SK-MEL-5 (cell line): Measurements from ENCODE around the gene ZFAND2B. TPM values are rescaled to one million over a fixed set of nuclear protein-coding genes. Genes with fewer than 3 reads are reported as not detected.
A peak's percentile ranks its signal among the peaks of the same experiment; 100 is the strongest.
"Not testable (repeated sequence)": the region's sequence is repeated elsewhere in the genome, so short reads cannot be mapped to it uniquely, and the experiment has no call there.

Source experiments
- DNase-seq: peaks from one replicate; pipeline ENCODE4 v3.0.0-alpha.2; 2016; ENCODE audit warnings: low read depth, low spot score
- in situ Hi-C: cut with HindIII; loops from 2 replicates; pipeline ENCODE4 v1.10.0; 2016; ENCODE audit warnings: low sequenced_read_pairs, high pct_unique_total_duplicates, low pct_unique_long_range_greater_than_20kb
- total RNA-seq: library from RNA; depleted of rRNA; stranded (reverse); fragments of >200 nt; shearing (Covaris generic); gene quantifications from 2 replicates; pipeline ENCODE4 v1.2.3, GENCODE V29; 2014

The ZFAND2B gene
- total RNA-seq, 1 experiment from 2014 or later: 16.2 TPM

GRCh38 chr2:219186754-219187456, 19.7 kb upstream of the ZFAND2B start:
- DNase-seq: no peak
- in situ Hi-C loops: no loop called here

DNA sequence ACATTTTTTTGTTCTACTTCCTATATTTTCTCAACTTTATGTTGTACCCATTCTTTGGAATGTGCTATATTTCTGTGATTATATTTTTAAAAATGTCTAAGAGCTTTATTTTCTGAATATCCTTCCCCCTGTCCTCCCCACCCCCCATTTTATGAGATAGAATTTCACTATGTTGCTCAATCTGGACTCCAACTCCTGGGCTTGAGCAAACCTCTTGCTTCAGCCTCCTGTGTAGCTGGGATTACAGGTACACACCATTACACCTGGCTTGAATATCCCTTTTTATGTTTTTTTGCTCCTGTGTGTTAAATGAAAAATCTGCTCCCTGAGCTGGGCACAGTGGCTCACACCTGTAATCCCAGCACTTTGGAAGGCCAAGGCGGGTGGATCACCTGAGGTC, 9.2 kb upstream of the ZFAND2B start:
- in situ Hi-C loops: no loop called here
- no peak for DNase-seq

DNA sequence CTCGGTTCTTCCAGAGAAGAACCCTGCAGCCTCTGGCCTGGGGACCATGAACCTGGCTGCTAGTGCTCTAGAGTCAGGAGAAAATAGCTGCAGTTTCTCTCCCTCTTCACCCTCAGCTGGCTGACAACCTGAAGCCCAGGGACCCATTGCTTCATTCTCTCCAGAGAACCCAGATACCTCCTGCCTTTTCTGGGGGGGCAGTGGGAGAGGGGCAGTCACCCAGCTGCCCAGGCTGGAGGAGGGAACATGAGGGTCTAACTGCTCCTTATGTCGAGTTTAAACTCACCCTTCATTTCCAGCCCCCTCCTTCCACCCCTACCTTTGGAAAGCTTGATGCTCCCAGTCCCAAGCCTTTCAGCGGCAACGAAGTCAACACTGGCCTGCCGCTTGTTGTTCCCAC, 7.6 kb upstream of the ZFAND2B start:
- no peak for DNase-seq
- in situ Hi-C loops: no loop called here

DNA sequence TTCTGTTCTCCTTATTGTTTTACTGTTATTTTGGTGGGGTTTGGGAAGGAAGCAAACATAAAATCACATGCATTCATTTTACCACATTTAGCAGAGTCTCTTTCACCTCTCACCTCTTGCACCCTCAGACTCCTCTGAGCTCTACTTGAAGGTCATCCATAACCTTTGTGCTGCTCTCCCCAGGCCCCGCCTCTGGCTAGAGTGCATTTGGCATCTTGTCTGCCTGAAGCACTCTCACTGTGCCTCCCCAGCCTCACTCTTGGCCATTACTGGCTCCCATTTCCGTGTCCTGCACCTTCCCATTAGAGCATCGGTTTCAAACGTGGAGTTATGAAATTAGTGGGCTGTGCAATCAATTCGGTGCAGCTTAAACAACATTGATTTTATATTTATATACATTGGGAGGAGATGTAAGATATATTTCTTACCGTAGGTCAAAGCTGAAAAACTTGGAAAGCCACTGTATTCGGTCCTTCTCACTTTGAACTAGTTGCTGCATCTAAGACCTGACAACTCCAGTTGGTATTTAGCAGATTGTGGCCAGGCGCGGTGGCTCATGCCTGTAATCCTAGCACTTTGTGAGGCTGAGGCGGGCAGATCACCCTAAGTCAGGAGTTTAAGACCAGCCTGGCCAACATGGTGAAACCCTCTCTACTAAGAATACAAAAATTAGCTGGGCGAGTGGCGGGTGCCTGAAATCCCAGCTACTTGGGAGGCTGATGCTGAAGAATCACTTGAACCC, 6.9 kb upstream of the ZFAND2B start:
- in situ Hi-C loops: no loop called here
- no peak for DNase-seq

DNA sequence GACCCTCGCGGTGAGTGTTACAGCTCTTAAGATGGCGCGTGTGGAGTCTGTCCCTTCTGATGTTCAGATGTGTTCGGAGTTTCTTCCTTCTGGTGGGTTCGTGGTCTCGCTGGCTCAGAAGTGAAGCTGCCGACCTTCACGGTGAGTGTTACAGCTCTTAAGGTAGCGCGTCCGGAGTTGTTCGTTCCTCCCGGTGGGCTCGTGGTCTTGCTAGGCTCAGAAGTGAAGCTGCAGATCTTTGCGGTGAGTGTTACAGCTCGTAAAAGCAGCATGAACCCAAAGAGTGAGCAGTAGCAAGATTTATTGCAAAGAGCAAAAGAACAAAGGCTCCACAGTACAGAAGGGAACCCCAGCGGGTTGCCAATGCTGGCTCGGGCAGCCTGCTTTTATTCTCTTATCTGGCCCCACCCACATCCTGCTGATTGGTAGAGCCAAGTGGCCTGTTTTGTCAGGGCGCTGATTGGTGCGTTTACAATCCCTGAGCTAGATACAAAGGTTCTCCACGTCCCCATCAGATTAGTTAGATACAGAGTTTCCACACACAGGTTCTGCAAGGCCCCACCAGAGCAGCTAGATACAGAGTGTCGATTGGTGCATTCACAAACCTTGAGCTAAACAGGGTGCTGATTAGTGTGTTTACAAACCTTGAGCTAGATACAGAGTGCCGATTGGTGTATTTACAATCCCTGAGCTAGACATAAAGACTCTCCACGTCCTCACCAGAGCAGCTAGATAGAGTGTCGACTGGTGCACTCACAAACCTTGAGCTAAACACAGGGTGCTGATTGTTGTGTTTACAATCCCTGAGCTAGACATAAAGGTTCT, 5.9 kb upstream of the ZFAND2B start:
- in situ Hi-C loops: not testable (repeated sequence)

DNA sequence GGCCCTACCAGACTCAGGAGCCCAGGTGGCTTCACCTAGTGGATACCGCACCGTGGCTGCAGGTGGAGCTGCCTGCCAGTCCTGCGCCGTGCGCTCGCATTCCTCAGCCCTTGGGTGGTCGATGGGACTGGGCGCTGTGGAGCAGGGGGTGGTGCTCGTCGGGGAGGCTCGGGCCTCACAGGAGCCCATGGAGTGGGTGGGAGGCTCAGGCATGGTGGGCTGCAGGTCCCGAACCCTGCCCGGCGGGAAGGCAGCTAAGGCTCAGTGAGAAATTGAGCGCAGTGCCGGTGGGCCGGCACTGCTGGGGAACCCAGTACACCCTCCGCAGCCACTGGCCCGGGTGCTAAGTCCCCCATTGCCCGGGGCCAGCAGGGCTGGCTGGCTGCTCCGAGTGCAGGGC, 5.3 kb upstream of the ZFAND2B start:
- in situ Hi-C loops, DNase-seq: not testable (repeated sequence)

More for the DNA sequence above, 5.9 kb upstream of the ZFAND2B start:
- DNase-seq: not testable (repeated sequence)

GRCh38 chr2:219204425-219205164, 2.0 kb upstream of the ZFAND2B start:
- in situ Hi-C loops: no loop called here
- DNase-seq: no peak

GRCh38 chr2:219205165-219205538, 1.4 kb upstream of the ZFAND2B start:
- no peak for DNase-seq
- in situ Hi-C loops: no loop called here

DNA sequence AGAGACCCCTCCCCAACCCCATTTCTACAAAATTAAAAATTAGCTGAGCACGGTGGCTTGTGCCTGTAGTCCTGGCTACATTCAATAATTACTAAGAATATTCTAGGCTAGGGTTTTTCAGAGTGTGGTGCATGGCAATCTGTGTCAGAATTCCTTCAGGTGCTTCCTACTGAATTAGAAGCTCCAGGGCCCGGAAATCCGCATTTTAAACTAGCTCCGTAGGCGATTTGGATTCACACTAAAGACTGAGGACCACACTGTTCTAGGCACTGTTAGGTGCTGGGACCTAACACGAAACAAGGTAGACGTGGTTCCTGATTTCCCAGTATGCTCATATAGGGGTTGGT, 628 bp upstream of the ZFAND2B start:
- in situ Hi-C loops: no loop called here
- no peak for DNase-seq

- in situ Hi-C loops: no loop called here
- DNase-seq: no peak
Observed at GRCh38 chr2:219207134-219207883, 727 bp downstream of the ZFAND2B start.

DNA sequence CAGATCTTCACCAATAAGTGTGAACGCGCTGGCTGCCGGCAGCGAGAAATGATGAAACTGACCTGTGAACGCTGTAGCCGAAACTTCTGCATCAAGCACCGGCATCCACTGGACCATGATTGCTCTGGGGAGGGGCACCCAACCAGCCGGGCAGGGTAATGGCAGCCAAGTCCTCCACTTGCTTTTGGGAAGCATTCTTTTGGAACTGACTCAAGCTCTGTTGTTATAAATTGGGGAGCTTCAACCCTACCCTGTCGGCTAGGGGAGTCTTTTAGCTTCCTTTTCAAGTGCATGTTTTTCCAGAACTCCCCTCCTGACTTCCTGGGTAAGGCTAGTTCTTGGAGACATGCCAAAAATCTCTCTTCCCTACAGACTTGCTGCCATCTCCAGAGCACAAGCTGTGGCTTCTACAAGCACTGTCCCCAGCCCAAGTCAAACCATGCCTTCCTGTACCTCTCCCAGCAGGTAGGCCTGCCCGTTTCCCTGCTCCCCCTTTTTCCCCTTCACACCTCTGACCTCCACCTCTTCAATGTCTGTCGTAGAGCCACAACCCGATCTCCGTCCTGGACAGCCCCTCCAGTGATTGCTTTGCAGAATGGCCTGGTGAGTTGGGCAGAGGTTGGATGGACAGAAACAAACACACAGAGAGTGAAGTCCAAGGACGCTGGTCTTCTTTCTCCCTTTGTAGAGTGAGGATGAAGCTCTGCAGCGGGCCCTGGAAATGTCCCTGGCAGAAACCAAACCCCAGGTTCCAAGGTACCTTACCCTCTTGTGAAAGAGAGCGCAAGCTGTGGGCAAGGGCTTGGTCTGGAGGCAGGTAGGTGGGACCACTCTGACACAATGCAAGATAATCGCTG, 1.5 kb downstream of the ZFAND2B start:
- in situ Hi-C loops: no loop called here
- DNase-seq: peak; percentile 22

GRCh38 chr2:219209236-219210195, 2.9 kb downstream of the ZFAND2B start:
- no peak for DNase-seq
- in situ Hi-C loops: no loop called here

- in situ Hi-C loops: no loop called here
- no peak for DNase-seq
Observed at GRCh38 chr2:219210196-219210885, 3.8 kb downstream of the ZFAND2B start.

DNA sequence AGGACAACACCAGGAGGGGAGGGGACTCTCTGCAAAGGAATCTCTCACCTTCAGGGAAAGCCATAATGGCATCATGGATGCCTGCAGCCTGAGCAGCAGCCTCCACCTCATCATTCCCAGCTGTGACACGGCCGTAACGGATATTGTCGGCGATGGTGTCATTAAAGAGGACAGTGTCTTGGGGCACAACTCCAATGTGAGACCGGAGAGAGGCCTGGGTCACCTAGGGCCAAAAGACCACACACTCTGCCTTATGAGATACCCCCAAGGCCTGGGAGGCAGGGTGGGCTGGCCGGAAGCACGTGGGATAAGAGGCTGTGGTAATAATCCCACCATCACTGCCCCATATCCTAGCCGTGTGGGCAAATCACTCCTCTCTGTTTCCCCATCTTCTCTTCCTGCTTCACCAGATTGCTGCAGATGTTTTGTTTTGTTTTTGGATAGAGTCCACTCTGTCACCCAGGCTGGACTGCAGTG, 4.3 kb downstream of the ZFAND2B start:
- in situ Hi-C loops: no loop called here

DNA sequence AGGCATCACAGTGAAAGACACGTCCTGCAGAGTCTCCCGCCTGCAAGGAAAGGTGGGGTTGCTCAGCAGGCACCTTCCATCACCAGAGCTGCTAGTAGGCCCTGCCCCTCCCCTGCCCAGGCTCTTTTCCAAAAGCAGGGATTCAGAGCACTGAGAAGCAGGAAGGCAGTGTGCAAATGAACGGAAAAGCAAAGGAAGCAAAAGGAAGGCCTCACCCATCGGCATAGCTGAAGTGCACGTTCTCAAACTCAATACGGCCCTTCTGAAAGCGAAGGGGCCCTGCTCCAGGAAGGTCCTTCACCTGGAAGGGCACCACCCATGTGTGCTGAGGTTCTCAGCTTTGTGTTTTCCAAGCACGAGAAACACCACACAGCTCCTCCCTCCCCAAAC, 6.4 kb downstream of the ZFAND2B start:
- no peak for DNase-seq
- in situ Hi-C loops: no loop called here

More for the DNA sequence above, 4.3 kb downstream of the ZFAND2B start:
- no peak for DNase-seq
